Astrocyte (in vitro differentiated cells and primary cell): Measurements from ENCODE around the gene SLC35F1.

Source experiments
- EZH2 ChIP-seq: IDR thresholded peaks from 2 replicates; pipeline ENCODE4 v1.6.1; 2012; ENCODE audit warnings: mild to moderate bottlenecking, low read length, inconsistent platforms; ENCODE audit not compliant: insufficient read depth
- TF ChIP-seq, protein P1 (sequence below): IDR thresholded peaks from 2 replicates; pipeline ENCODE4 v1.5.1; 2011; ENCODE audit warnings: low read depth, mild to moderate bottlenecking, inconsistent platforms, low read length, moderate library complexity; ENCODE audit not compliant: insufficient read depth

- TF ChIP-seq, protein P1, sequence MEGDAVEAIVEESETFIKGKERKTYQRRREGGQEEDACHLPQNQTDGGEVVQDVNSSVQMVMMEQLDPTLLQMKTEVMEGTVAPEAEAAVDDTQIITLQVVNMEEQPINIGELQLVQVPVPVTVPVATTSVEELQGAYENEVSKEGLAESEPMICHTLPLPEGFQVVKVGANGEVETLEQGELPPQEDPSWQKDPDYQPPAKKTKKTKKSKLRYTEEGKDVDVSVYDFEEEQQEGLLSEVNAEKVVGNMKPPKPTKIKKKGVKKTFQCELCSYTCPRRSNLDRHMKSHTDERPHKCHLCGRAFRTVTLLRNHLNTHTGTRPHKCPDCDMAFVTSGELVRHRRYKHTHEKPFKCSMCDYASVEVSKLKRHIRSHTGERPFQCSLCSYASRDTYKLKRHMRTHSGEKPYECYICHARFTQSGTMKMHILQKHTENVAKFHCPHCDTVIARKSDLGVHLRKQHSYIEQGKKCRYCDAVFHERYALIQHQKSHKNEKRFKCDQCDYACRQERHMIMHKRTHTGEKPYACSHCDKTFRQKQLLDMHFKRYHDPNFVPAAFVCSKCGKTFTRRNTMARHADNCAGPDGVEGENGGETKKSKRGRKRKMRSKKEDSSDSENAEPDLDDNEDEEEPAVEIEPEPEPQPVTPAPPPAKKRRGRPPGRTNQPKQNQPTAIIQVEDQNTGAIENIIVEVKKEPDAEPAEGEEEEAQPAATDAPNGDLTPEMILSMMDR = no peak
- TF ChIP-seq EZH2 = no peak
Measured at GRCh38 chr6:118344014-118344670, 437.1 kb downstream of the SLC35F1 start.
